H1 (cell line): ENCODE measurements around the gene EMX2. TPM values are rescaled to one million over a fixed set of nuclear protein-coding genes. Genes with fewer than 3 reads are reported as not detected.

ENCODE experiments used
- CTCF ChIA-PET: fragments of 300-600 bp; sonication (Branson Sonifier 250); formaldehyde crosslinking; loops from one replicate; lab custom pipeline; 2021; ENCODE audit not compliant: partially characterized antibody; lab: Charles Lee
- POLR2A ChIA-PET: fragments of 300-600 bp; sonication (Branson Sonifier 250); formaldehyde crosslinking; loops from one replicate; lab custom pipeline; 2021; ENCODE audit warnings: inconsistent platforms; ENCODE audit not compliant: partially characterized antibody; lab: Charles Lee
- DNase-seq, 2 experiments: peaks; one replicate each; pipeline versions ENCODE4 v3.0.0 to v3.0.0-alpha.2; 2010 to 2022; ENCODE audit warnings: low spot score in 2 of 2, low read depth in 1 of 2, mixed read lengths in 1 of 2
- FAIRE-seq: peaks from 2 replicates; lab custom pipeline; 2011; peaks lifted over from hg19 to GRCh38; lab: Jason Lieb, UNC
- H2AFZ ChIP-seq: 2 replicates; pipeline ENCODE4 v1.8.1; 2012; ENCODE audit warnings: low read length, inconsistent platforms
- H2AK5ac ChIP-seq: 2 replicates; pipeline ENCODE4 v1.6.1; 2013; ENCODE audit warnings: low read depth, low read length
- H2BK120ac ChIP-seq: replicated peaks from 2 replicates; pipeline ENCODE3; 2013; ENCODE audit warnings: low read depth, low read length, inconsistent platforms
- H2BK12ac ChIP-seq: 2 replicates; pipeline ENCODE4 v1.6.1; 2013; ENCODE audit warnings: low read depth, low read length
- H2BK15ac ChIP-seq: 2 replicates; pipeline ENCODE4 v1.6.1; 2013; ENCODE audit warnings: low read length
- H2BK20ac ChIP-seq: 2 replicates; pipeline ENCODE4 v1.6.1; 2013; ENCODE audit warnings: low read length
- H2BK5ac ChIP-seq: 2 replicates; pipeline ENCODE4 v1.6.1; 2013; ENCODE audit warnings: low read depth, low read length
- H3K14ac ChIP-seq: 2 replicates; pipeline ENCODE4 v1.6.1; 2013; ENCODE audit warnings: inconsistent platforms; ENCODE audit not compliant: insufficient read length
- H3K18ac ChIP-seq: 2 replicates; pipeline ENCODE4 v1.6.1; 2013; ENCODE audit warnings: low read length; ENCODE audit errors: extremely low read depth
- H3K23ac ChIP-seq: 2 replicates; pipeline ENCODE4 v1.6.1; 2013; ENCODE audit warnings: inconsistent platforms; ENCODE audit not compliant: insufficient read length
- H3K23me2 ChIP-seq: 2 replicates; pipeline ENCODE4 v1.6.1; 2013; ENCODE audit warnings: low read depth, low read length
- H3K27ac ChIP-seq: 2 replicates; pipeline ENCODE4 v1.6.1; 2011; ENCODE audit warnings: low read depth, low read length, inconsistent platforms
- H3K27me3 ChIP-seq, 4 experiments: replicated peaks in 1 of 4; 1 replicate in 1 of 4; 2 replicates in 3 of 4; pipeline versions ENCODE4 v1.6.1 to v1.8.1; 2011 to 2013; ENCODE audit warnings: low read length in 3 of 4, mild to moderate bottlenecking in 3 of 4, inconsistent platforms in 2 of 4, mixed read lengths in 2 of 4, moderate library complexity in 1 of 4; ENCODE audit not compliant: control insufficient read depth in 3 of 4, insufficient read depth in 3 of 4; ENCODE audit errors: extremely low read depth in 1 of 4
- H3K36me3 ChIP-seq, 4 experiments: 2 replicates each; pipeline versions ENCODE4 v1.6.1 to v1.8.1; 2011 to 2013; ENCODE audit warnings: mild to moderate bottlenecking in 4 of 4, low read length in 3 of 4, moderate library complexity in 2 of 4, control low read depth in 1 of 4, inconsistent platforms in 1 of 4; ENCODE audit not compliant: insufficient read depth in 4 of 4, control insufficient read depth in 2 of 4
- H3K4ac ChIP-seq: replicated peaks from 2 replicates; pipeline ENCODE3; 2013; ENCODE audit warnings: low read length, low read depth, mixed read lengths, inconsistent platforms; ENCODE audit not compliant: insufficient read length
- H3K4me1 ChIP-seq, 4 experiments: replicated peaks in 1 of 4; 1 replicate in 1 of 4; 2 replicates in 3 of 4; pipeline versions ENCODE4 v1.6.1 to v1.8.1; 2011 to 2013; ENCODE audit warnings: low read length in 3 of 4, inconsistent platforms in 2 of 4, mixed read lengths in 1 of 4; ENCODE audit not compliant: insufficient read depth in 4 of 4, control insufficient read depth in 3 of 4
- H3K4me2 ChIP-seq, 2 experiments: 2 replicates each; pipeline versions ENCODE4 v1.6.1 to v1.8.1; 2011 to 2013; ENCODE audit warnings: low read depth in 2 of 2, low read length in 2 of 2, control low read depth in 1 of 2, inconsistent platforms in 1 of 2, mild to moderate bottlenecking in 1 of 2; ENCODE audit not compliant: insufficient read depth in 1 of 2
- H3K4me3 ChIP-seq, 4 experiments: fragments of 200-600, 300-600 bp in 1 of 4; sonication (generic), shearing (Covaris generic), sonication (Bioruptor Twin) in 1 of 4; 2 replicates each; pipeline versions ENCODE4 v1.5.1 to v1.8.1; 2011 to 2016; ENCODE audit warnings: low read length in 4 of 4, low read depth in 3 of 4, control low read depth in 2 of 4, inconsistent platforms in 2 of 4, mild to moderate bottlenecking in 2 of 4, mixed read lengths in 1 of 4, moderate library complexity in 1 of 4; ENCODE audit not compliant: insufficient read depth in 2 of 4; ENCODE audit errors: extremely low read depth in 1 of 4
- H3K56ac ChIP-seq: replicated peaks from 2 replicates; pipeline ENCODE3; 2013; ENCODE audit warnings: low read depth, mild to moderate bottlenecking, mixed read lengths, low read length, inconsistent platforms; ENCODE audit not compliant: insufficient read length
- H3K79me1 ChIP-seq: 2 replicates; pipeline ENCODE4 v1.6.1; 2013; ENCODE audit warnings: low read depth, low read length, control low read depth
- H3K79me2 ChIP-seq, 2 experiments: 2 replicates each; pipeline versions ENCODE4 v1.6.1 to v1.8.1; 2012 to 2013; ENCODE audit warnings: low read length in 2 of 2, mild to moderate bottlenecking in 2 of 2, inconsistent platforms in 1 of 2; ENCODE audit not compliant: insufficient read depth in 2 of 2, control insufficient read depth in 1 of 2
- H3K9ac ChIP-seq, 4 experiments: replicated peaks in 1 of 4; 1 replicate in 1 of 4; 2 replicates in 3 of 4; pipeline versions ENCODE4 v1.6.1 to v1.8.1; 2011 to 2013; ENCODE audit warnings: low read depth in 3 of 4, low read length in 3 of 4, control low read depth in 2 of 4, mild to moderate bottlenecking in 2 of 4, moderate library complexity in 2 of 4, inconsistent platforms in 1 of 4; ENCODE audit errors: extremely low read depth in 1 of 4
- H3K9me3 ChIP-seq, 2 experiments: 2 replicates each; pipeline versions ENCODE4 v1.6.1 to v1.8.1; 2012 to 2013; ENCODE audit warnings: mild to moderate bottlenecking in 2 of 2, moderate library complexity in 2 of 2, control low read depth in 1 of 2, inconsistent platforms in 1 of 2, low read depth in 1 of 2, low read length in 1 of 2, mixed read lengths in 1 of 2; ENCODE audit not compliant: insufficient read depth in 2 of 2
- H4K20me1 ChIP-seq, 2 experiments: replicated peaks in 1 of 2; 2 replicates each; pipeline versions ENCODE3 to v1.8.1; 2011 to 2013; ENCODE audit warnings: inconsistent platforms in 2 of 2, low read length in 2 of 2, mild to moderate bottlenecking in 1 of 2; ENCODE audit not compliant: insufficient read depth in 2 of 2, control insufficient read depth in 1 of 2
- H4K5ac ChIP-seq: 2 replicates; pipeline ENCODE4 v1.6.1; 2013; ENCODE audit warnings: low read length, low read depth, mixed read lengths, inconsistent platforms; ENCODE audit not compliant: insufficient read length
- H4K8ac ChIP-seq: 2 replicates; pipeline ENCODE4 v1.8.0; 2013; ENCODE audit warnings: mild to moderate bottlenecking, moderate library complexity, low read length, inconsistent platforms; ENCODE audit not compliant: insufficient read depth; ENCODE audit errors: extremely low read depth
- H4K91ac ChIP-seq: replicated peaks from 2 replicates; pipeline ENCODE3; 2013; ENCODE audit warnings: low read length, mixed read lengths, inconsistent platforms; ENCODE audit not compliant: insufficient read length
- CHD2 ChIP-seq: IDR thresholded peaks from 2 replicates; pipeline ENCODE4 v1.6.1; 2012; ENCODE audit warnings: low read length, improper control_type of control experiment
- CTBP2 ChIP-seq: IDR thresholded peaks from 2 replicates; pipeline ENCODE4 v1.7.0; 2011; ENCODE audit warnings: borderline replicate concordance, mild to moderate bottlenecking, moderate library complexity, mixed read lengths, low read length; ENCODE audit not compliant: insufficient read depth, insufficient read length
- CTCF ChIP-seq, 3 experiments: IDR thresholded peaks; 1 replicate in 2 of 3; 2 replicates in 1 of 3; pipeline versions ENCODE4 v1.5.1 to v1.6.1; 2011; ENCODE audit warnings: low read length in 3 of 3, mild to moderate bottlenecking in 3 of 3, inconsistent platforms in 2 of 3, low read depth in 1 of 3, moderate library complexity in 1 of 3; ENCODE audit not compliant: insufficient read depth in 1 of 3; ENCODE audit errors: control extremely low read depth in 1 of 3
- MAX ChIP-seq: IDR thresholded peaks from 2 replicates; pipeline ENCODE4 v1.6.1; 2012; ENCODE audit warnings: inconsistent platforms
- NANOG ChIP-seq: IDR thresholded peaks from 2 replicates; pipeline ENCODE4 v1.6.1; 2011; ENCODE audit warnings: low read length, low read depth, mild to moderate bottlenecking, inconsistent platforms; ENCODE audit not compliant: insufficient read depth, poor library complexity, severe bottlenecking
- RBBP5 ChIP-seq: IDR thresholded peaks from 2 replicates; pipeline ENCODE4 v1.7.1; 2012; ENCODE audit warnings: low read depth, mild to moderate bottlenecking, inconsistent platforms, low read length, moderate library complexity, borderline replicate concordance
- RFX5 ChIP-seq: IDR thresholded peaks from 2 replicates; pipeline ENCODE4 v1.6.1; 2011; ENCODE audit warnings: low read depth, low read length, improper control_type of control experiment, borderline replicate concordance
- RNF2 ChIP-seq: fragments of 200-900, 300-1000 bp; sonication (generic); IDR thresholded peaks from 2 replicates; pipeline ENCODE4 v1.7.1; 2016; ENCODE audit warnings: borderline replicate concordance, low read depth, mild to moderate bottlenecking, antibody characterized with exemption, low read length; ENCODE audit not compliant: poor library complexity, severe bottlenecking; ENCODE audit errors: missing control alignments
- SAP30 ChIP-seq: fragments of 300-600 bp; sonication (generic); IDR thresholded peaks from 2 replicates; pipeline ENCODE4 v1.7.1; 2012; ENCODE audit warnings: low read length, moderate library complexity, mild to moderate bottlenecking, inconsistent platforms; ENCODE audit not compliant: insufficient read depth, insufficient replicate concordance
- YY1 ChIP-seq: IDR thresholded peaks from 2 replicates; pipeline ENCODE4 v1.6.1; 2011; ENCODE audit warnings: low read depth, mild to moderate bottlenecking, low read length
- WGBS, 2 experiments: shearing (Covaris generic) in 1 of 2; methylation state at CpG; one replicate each; pipeline versions ENCODE4 v1.1.6 to v1.1.7; 2013 to 2015; ENCODE audit warnings: low lambda C conversion rate in 2 of 2, mixed read lengths in 2 of 2, inconsistent platforms in 1 of 2, low coverage in 1 of 2, missing lambda C conversion rate in 1 of 2; ENCODE audit not compliant: insufficient replicate concordance in 2 of 2, insufficient coverage in 1 of 2, insufficient read length in 1 of 2; ENCODE audit errors: extremely low coverage in 1 of 2, missing lambda C conversion rate in 1 of 2; 5-methylcytosine and 5-hydroxymethylcytosine counted together
- polyA plus RNA-seq, 7 experiments: library from polyadenylated mRNA; depleted of rRNA in 3 of 7; stranded (reverse) in 5 of 7; unstranded in 2 of 7; fragments of >200 nt in 5 of 7; fragments of 200-250 nt in 2 of 7; gene quantifications; 1 replicate in 5 of 7; 2 replicates in 1 of 7; 4 replicates in 1 of 7; pipeline versions ENCODE4 v1.2.1 to v1.2.3, GENCODE V29; 2011 to 2013; ENCODE audit warnings: missing spikeins in 2 of 7, mixed read lengths in 2 of 7
- total RNA-seq: library from RNA; stranded (reverse); fragmentation: NEBNext Ultra II Directional; extraction: Animal tissue kit (Norgen Biotek cat#: 25700); gene quantifications from 2 replicates; pipeline ENCODE4 v1.2.1, GENCODE V29; 2021

EMX2 gene
- total and polyA plus RNA-seq, 2 of the 8 experiments (the other 6 are each of a cell fraction or from before 2014, with no cell fraction given), result not detected

GRCh38 chr10:117519286-117519685 lies 23.3 kb upstream of the EMX2 start:
- Histone ChIP-seq H3K36me3 (no peaks in the 10 kb centered on the region), H4K20me1 (no peaks in the 10 kb centered on the region), H2BK120ac (no peak overlapping the region), H3K14ac (no peak overlapping the region), H3K9ac (no peak overlapping the region), H3K9me3 (no peaks in the 10 kb centered on the region), H3K79me1 (no peaks in the 10 kb centered on the region), H3K23ac (no peak overlapping the region), H2BK5ac (no peak overlapping the region), H4K91ac (no peak overlapping the region), H4K5ac (no peak overlapping the region), H3K4me1 (peaks cover 0 to 3% (median 0%) of the 10 kb centered on the region in 4 experiments; a peak in 2 of 7 replicates), H3K4me3 (no peak overlapping the region), H3K18ac (no peak overlapping the region), H2AK5ac (no peak overlapping the region), H2BK15ac (no peak overlapping the region), H3K4me2 (no peak overlapping the region), H3K27me3 (no peaks in the 10 kb centered on the region; a peak in 3 of 7 replicates), H3K79me2 (no peaks in the 10 kb centered on the region), H2BK12ac (no peak overlapping the region), H2BK20ac (no peak overlapping the region), H3K4ac (no peak overlapping the region), H3K23me2 (no peaks in the 10 kb centered on the region), H2AFZ (no peak overlapping the region), H4K8ac (no peak overlapping the region), H3K56ac (no peak overlapping the region), H3K27ac (no peak overlapping the region)
- peak in 1 of 2 experiments; percentile 6 for DNase-seq
- CTCF ChIA-PET, result interaction anchor here (0.8 to 1.5 kb wide), 6 partner anchors 13 to 253 kb away, joined by 3 to 6 read pairs (median 3); no protein-coding TSS in a partner anchor
- WGBS, 2 experiments, result 78% methylated on average over 8 of the region's 8 CpGs; no CpG with 5 or more reads in 1 of the 2 experiments
- POLR2A ChIA-PET, result no interaction called here
- FAIRE-seq, result no peak
- TF ChIP-seq SAP30 (no peak), MAX (no peak), CTBP2 (no peak), CTCF (IDR thresholded peaks at IDR 0.05; ENCODE audit: control extremely low read depth in 1 of 3, insufficient read depth in 1 of 3, low read depth in 1 of 3, low read length in 3 of 3) (no peak), CHD2 (no peak), RBBP5 (no peak), YY1 (no peak), RNF2 (no peak), NANOG (no peak), RFX5 (no peak)
